K562 (cell line): ENCODE results near the gene CYSRT1. TPM values are rescaled to one million over a fixed set of nuclear protein-coding genes. Genes with fewer than 3 reads are reported as not detected.
A peak's percentile ranks its signal among the peaks of the same experiment; 100 is the strongest.

Experiments used
- CREB5 ChIP-seq: fragments of 250-450 bp; sonication (Bioruptor Pico); IDR thresholded peaks from 2 replicates; pipeline ENCODE4 v1.5.0; 2020; ENCODE audit warnings: mild to moderate bottlenecking
- E2F6 ChIP-seq, 2 experiments: IDR thresholded peaks; 2 replicates each; pipeline ENCODE4 v1.6.1; 2011; ENCODE audit warnings: borderline replicate concordance in 1 of 2, control low read depth in 1 of 2, low read depth in 1 of 2, low read length in 1 of 2, mild to moderate bottlenecking in 1 of 2, mixed read lengths in 1 of 2, moderate library complexity in 1 of 2; ENCODE audit not compliant: insufficient read depth in 1 of 2, insufficient read length in 1 of 2, poor library complexity in 1 of 2, severe bottlenecking in 1 of 2; ENCODE audit errors: extremely low read depth in 1 of 2
- ELF4 ChIP-seq: fragments of 450-650 bp; formaldehyde crosslinking; IDR thresholded peaks from 2 replicates; pipeline ENCODE4 v1.4.0; 2022; ENCODE audit warnings: missing genetic modification characterization
- HEY1 ChIP-seq: fragments of 250-450 bp; sonication (Bioruptor Pico); IDR thresholded peaks from 2 replicates; pipeline ENCODE4 v1.5.0; 2020; ENCODE audit warnings: mild to moderate bottlenecking, moderate library complexity, borderline replicate concordance
- HNRNPH1 ChIP-seq: fragments of 200-400 bp; formaldehyde crosslinking; optimal IDR thresholded peaks from 2 replicates; pipeline ENCODE3; 2017; ENCODE audit warnings: low read depth, mild to moderate bottlenecking, low read length, moderate library complexity
- NRF1 ChIP-seq, 2 experiments: fragments of 450-650 bp; IDR thresholded peaks in 1 of 2; conservative IDR thresholded peaks in 1 of 2; 2 replicates each; pipeline ENCODE4 v1.6.1; 2014; ENCODE audit warnings: mild to moderate bottlenecking in 2 of 2
- PATZ1 ChIP-seq: fragments of 250-450 bp; sonication (Bioruptor Pico); IDR thresholded peaks from 2 replicates; pipeline ENCODE4 v1.5.0; 2020; ENCODE audit warnings: mild to moderate bottlenecking, borderline replicate concordance
- POLR2AphosphoS5 ChIP-seq: IDR thresholded peaks from 2 replicates; pipeline ENCODE4 v1.6.1; 2011; ENCODE audit warnings: mild to moderate bottlenecking, low read depth, low read length, moderate library complexity; ENCODE audit not compliant: control insufficient read depth, insufficient read depth
- SETDB1 ChIP-seq: IDR thresholded peaks from one replicate; pipeline ENCODE4 v1.6.1; 2012; ENCODE audit warnings: low read length, control low read depth, inconsistent platforms
- SMAD2 ChIP-seq: fragments of 150-350 bp; IDR thresholded peaks from 2 replicates; pipeline ENCODE4 v1.6.1; 2014; ENCODE audit warnings: low read depth, mild to moderate bottlenecking, low read length
- SP2 ChIP-seq: IDR thresholded peaks from 2 replicates; pipeline ENCODE4 v1.6.1; 2011; ENCODE audit warnings: mild to moderate bottlenecking, low read depth, low read length, moderate library complexity; ENCODE audit not compliant: poor library complexity, severe bottlenecking; ENCODE audit errors: extremely low read depth
- TBP ChIP-seq: optimal IDR thresholded peaks from 2 replicates; pipeline ENCODE3; 2011; ENCODE audit warnings: low read depth, low read length, improper control_type of control experiment
- TEAD4 ChIP-seq, 2 experiments: sonication (generic) in 1 of 2; formaldehyde crosslinking in 1 of 2; IDR thresholded peaks; 2 replicates each; pipeline versions ENCODE4 v1.6.1 to v1.8.0; 2012 to 2022; ENCODE audit warnings: borderline replicate concordance in 1 of 2, inconsistent platforms in 1 of 2, low read length in 1 of 2, mild to moderate bottlenecking in 1 of 2, missing genetic modification reagents in 1 of 2
- U2AF1 ChIP-seq: fragments of 200-400 bp; formaldehyde crosslinking; optimal IDR thresholded peaks from 2 replicates; pipeline ENCODE3; 2017; ENCODE audit warnings: mild to moderate bottlenecking, low read depth, low read length, moderate library complexity
- ZBTB33 ChIP-seq: sonication (generic); formaldehyde crosslinking; IDR thresholded peaks from 2 replicates; pipeline ENCODE4 v1.8.1; 2023; ENCODE audit warnings: mild to moderate bottlenecking, missing genetic modification reagents
- ZNF253 ChIP-seq: fragments of 250-450 bp; sonication (Bioruptor Pico); conservative IDR thresholded peaks from 2 replicates; pipeline ENCODE4 v1.6.1; 2021; ENCODE audit warnings: mild to moderate bottlenecking
- polyA plus RNA-seq, 8 experiments: library from polyadenylated mRNA; depleted of rRNA in 4 of 8; stranded (reverse) in 5 of 8; unstranded in 3 of 8; fragments of >200 nt; fragmentation: Nextera tagmentation in 2 of 8; fragmentation: Illumina TruSeq in 1 of 8; extraction: Ambion mirVana in 2 of 8; extraction: Trizol in 1 of 8; gene quantifications; 2 replicates each; pipeline versions ENCODE4 v1.2.1 to v1.2.3, GENCODE V29; 2011 to 2014; ENCODE audit warnings: inconsistent platforms in 1 of 8, missing spikeins in 1 of 8
- total RNA-seq, 7 experiments: library from RNA; depleted of rRNA in 6 of 7; stranded (reverse); fragments of >200 nt in 6 of 7; fragmentation: Illumina TruSeq in 2 of 7; extraction: Trizol in 2 of 7; gene quantifications; 2 replicates each; pipeline versions ENCODE4 v1.2.1 to v1.2.3, GENCODE V29; 2011 to 2021; ENCODE audit warnings: low replicate concordance in 1 of 7

The CYSRT1 gene
- total and polyA plus RNA-seq, 9 of the 15 experiments (the other 6 are each of a cell fraction or from before 2014, with no cell fraction given): 0.04 to 1.4 (median 0.42) TPM; not detected in 3

- TF ChIP-seq ZBTB33 (CRISPR knock-in tag) (no peak; the same call in 1 of the 2 replicates), TEAD4 (IDR thresholded peaks at IDR 0.05; ENCODE audit: low read length) (no peak), TEAD4 (CRISPR knock-in tag; IDR thresholded peaks at IDR 0.05; ENCODE audit: borderline replicate concordance) (no peak), SMAD2 (no peak), U2AF1 (no peak), HNRNPH1 (no peak), PATZ1 (no peak), NRF1 (conservative IDR thresholded peaks at IDR 0.05 in 1 of 2, IDR thresholded peaks at IDR 0.05 in 1 of 2) (peak; percentile 58 to 59; a peak in 3 of 4 replicates), POLR2AphosphoS5 (no peak; the same call in 1 of the 2 replicates), SETDB1 (no peak), HEY1 (CRISPR knock-in tag) (no peak), ELF4 (CRISPR knock-in tag) (no peak), CREB5 (CRISPR knock-in tag) (no peak), TBP (peak; percentile 60), ZNF253 (CRISPR knock-in tag) (no peak), E2F6 (IDR thresholded peaks at IDR 0.05; ENCODE audit: borderline replicate concordance in 1 of 2, extremely low read depth in 1 of 2, insufficient read depth in 1 of 2, insufficient read length in 1 of 2, low read depth in 1 of 2, low read length in 1 of 2, poor library complexity in 1 of 2, severe bottlenecking in 1 of 2) (peak in 1 of 2 experiments; percentile 38), SP2 (no peak)
Observed at GRCh38 chr9:137217276-137218211, 7.4 kb upstream of the CYSRT1 start (continued).
